NCI-H2081 (cell line): ENCODE data around the gene RFLNA.
A peak's percentile ranks its signal among the peaks of the same experiment; 100 is the strongest.

ENCODE experiments used
- DNase-seq, 2 experiments: peaks; one replicate each; lab custom pipeline; 2025; lab: John Stamatoyannopoulos, UW

RFLNA gene

GRCh38 chr12:124336742-124337520, 42.0 kb downstream of the RFLNA start:
- DNase-seq, result no peak

- no peak for DNase-seq
Observed at GRCh38 chr12:124337622-124338021, 42.7 kb downstream of the RFLNA start.

GRCh38 chr12:124338448-124338847, 43.6 kb downstream of the RFLNA start:
- no peak for DNase-seq

- no peak for DNase-seq
Observed at GRCh38 chr12:124338876-124339603, 44.1 kb downstream of the RFLNA start.

- no peak for DNase-seq
Observed at GRCh38 chr12:124340080-124340900, 45.4 kb downstream of the RFLNA start.

- no peak for DNase-seq
Observed at GRCh38 chr12:124341645-124342069, 46.8 kb downstream of the RFLNA start.

- no peak for DNase-seq
Observed at GRCh38 chr12:124344022-124344421, 49.1 kb downstream of the RFLNA start.

GRCh38 chr12:124344526-124344925, 49.6 kb downstream of the RFLNA start:
- no peak for DNase-seq

- no peak for DNase-seq
Observed at GRCh38 chr12:124345795-124346194, 50.9 kb downstream of the RFLNA start.

GRCh38 chr12:124346425-124347168, 51.7 kb downstream of the RFLNA start:
- no peak for DNase-seq

- DNase-seq, result no peak
Observed at GRCh38 chr12:124347335-124347734, 52.4 kb downstream of the RFLNA start.

GRCh38 chr12:124347805-124348658, 53.1 kb downstream of the RFLNA start:
- no peak for DNase-seq

- DNase-seq, result no peak
Observed at GRCh38 chr12:124348659-124349380, 53.9 kb downstream of the RFLNA start.

GRCh38 chr12:124350491-124350890, 55.6 kb downstream of the RFLNA start:
- DNase-seq, result no peak

- no peak for DNase-seq
Observed at GRCh38 chr12:124351422-124351821, 56.5 kb downstream of the RFLNA start.

- DNase-seq, result no peak
Observed at GRCh38 chr12:124352257-124352656, 57.4 kb downstream of the RFLNA start.

- peak in 1 of 2 experiments; percentile 24 for DNase-seq
Observed at GRCh38 chr12:124352839-124353238, 57.9 kb downstream of the RFLNA start.

- DNase-seq, result no peak
Observed at GRCh38 chr12:124354400-124354799, 59.5 kb downstream of the RFLNA start.

GRCh38 chr12:124356221-124356620, 61.3 kb downstream of the RFLNA start:
- DNase-seq, result no peak

- no peak for DNase-seq
Observed at GRCh38 chr12:124357616-124358015, 62.7 kb downstream of the RFLNA start.
